MM.1S (cell line): ENCODE data around the gene SLC28A1.

ENCODE experiments used
- DNase-seq: peaks from one replicate; pipeline ENCODE4 v3.0.0-alpha.2; 2015
- H2AFZ ChIP-seq: fragments of 300-600 bp; sonication (generic); 2 replicates; pipeline ENCODE4 v1.6.0; 2016; ENCODE audit warnings: antibody characterized with exemption, low read length
- H3F3A ChIP-seq: fragments of 300-600 bp; sonication (generic); 2 replicates; pipeline ENCODE4 v1.6.1; 2016; ENCODE audit warnings: mild to moderate bottlenecking, antibody characterized with exemption, low read length, moderate library complexity, mixed read lengths; ENCODE audit not compliant: insufficient read depth
- H3K27ac ChIP-seq: fragments of 300-600 bp; sonication (generic); 2 replicates; pipeline ENCODE4 v1.5.1; 2016; ENCODE audit warnings: mild to moderate bottlenecking, low read length
- H3K27me3 ChIP-seq: fragments of 300-600 bp; sonication (generic); replicated peaks from 2 replicates; pipeline ENCODE4 v1.6.0; 2016; ENCODE audit warnings: low read length; ENCODE audit not compliant: insufficient read depth
- H3K36me3 ChIP-seq: fragments of 300-600 bp; sonication (generic); replicated peaks from 2 replicates; pipeline ENCODE4 v1.6.1; 2016; ENCODE audit warnings: mild to moderate bottlenecking, low read length, mixed read lengths; ENCODE audit not compliant: insufficient read depth
- H3K4me1 ChIP-seq: fragments of 300-600 bp; sonication (generic); 2 replicates; pipeline ENCODE4 v1.6.1; 2016; ENCODE audit warnings: low read length, mixed read lengths
- H3K4me2 ChIP-seq: fragments of 300-600 bp; sonication (generic); 2 replicates; pipeline ENCODE4 v1.6.0; 2016; ENCODE audit warnings: low read depth, low read length
- H3K4me3 ChIP-seq: fragments of 300-600 bp; sonication (generic); 2 replicates; pipeline ENCODE4 v1.5.1; 2016; ENCODE audit warnings: low read length, mixed read lengths
- H3K79me2 ChIP-seq: fragments of 300-600 bp; sonication (generic); 2 replicates; pipeline ENCODE4 v1.6.1; 2016; ENCODE audit warnings: mixed run types, low read length, mixed read lengths
- H3K9ac ChIP-seq: fragments of 300-600 bp; sonication (generic); 2 replicates; pipeline ENCODE4 v1.6.1; 2016; ENCODE audit warnings: low read length, mixed read lengths
- H3K9me2 ChIP-seq: fragments of 300-600 bp; sonication (generic); replicated peaks from 2 replicates; pipeline ENCODE4 v1.6.1; 2016; ENCODE audit warnings: mild to moderate bottlenecking, low read length, mixed read lengths; ENCODE audit not compliant: insufficient read depth
- H3K9me3 ChIP-seq: fragments of 300-600 bp; sonication (generic); replicated peaks from 2 replicates; pipeline ENCODE4 v1.6.1; 2016; ENCODE audit warnings: mild to moderate bottlenecking, low read length, mixed read lengths; ENCODE audit not compliant: insufficient read depth
- H4K20me1 ChIP-seq: fragments of 300-600 bp; sonication (generic); 2 replicates; pipeline ENCODE4 v1.6.1; 2016; ENCODE audit warnings: mild to moderate bottlenecking, low read length, moderate library complexity, mixed read lengths; ENCODE audit not compliant: insufficient read depth
- CTCF ChIP-seq: fragments of 300-600 bp; sonication (generic); IDR thresholded peaks from 2 replicates; pipeline ENCODE4 v1.5.1; 2016; ENCODE audit warnings: antibody characterized with exemption, low read length, mixed read lengths
- EZH2 ChIP-seq: fragments of 300-600 bp; sonication (generic); optimal IDR thresholded peaks from 2 replicates; pipeline ENCODE3; 2017; ENCODE audit warnings: low read depth, mild to moderate bottlenecking, antibody characterized with exemption, low read length, mixed read lengths
- EZH2phosphoT487 ChIP-seq: fragments of 300-600 bp; sonication (generic); IDR thresholded peaks from 2 replicates; pipeline ENCODE4 v1.6.1; 2018; ENCODE audit warnings: antibody characterized with exemption, low read length

The SLC28A1 gene

DNA sequence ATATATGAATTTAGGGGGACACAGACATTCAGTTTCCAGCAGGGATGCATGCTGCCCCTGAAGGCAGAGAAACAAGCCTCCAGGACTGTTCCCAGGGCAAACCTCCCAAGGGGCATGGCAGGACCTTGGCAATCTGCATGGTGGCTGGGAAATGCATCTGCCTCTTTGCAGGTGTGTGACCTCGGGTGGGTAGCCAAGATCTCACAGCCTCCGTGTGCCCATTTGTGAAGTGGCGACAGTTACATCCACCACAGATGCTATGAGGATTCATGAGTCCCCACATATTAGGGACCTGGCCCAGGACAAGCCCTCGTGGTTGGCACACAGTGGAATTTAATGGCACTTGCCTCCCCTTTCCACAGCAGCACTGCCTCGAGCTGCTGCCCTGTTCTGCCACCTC, 29.9 kb downstream of the SLC28A1 start:
- Histone ChIP-seq H3K4me1 (peaks cover 20% of the 10 kb centered on the region), H3K4me3 (no peak overlapping the region), H4K20me1 (no peaks in the 10 kb centered on the region), H3K27ac (no peak overlapping the region), H3K9me3 (no peaks in the 10 kb centered on the region), H3K9ac (no peak overlapping the region), H3K79me2 (no peaks in the 10 kb centered on the region), H2AFZ (0 out of 2 replicates have a peak overlapping the region, but pooled peaks have one; percentile 42), H3K36me3 (no peaks in the 10 kb centered on the region), H3K4me2 (peak overlapping the region; percentile 40; the same call in 1 of the 2 replicates), H3F3A (no peaks in the 10 kb centered on the region), H3K9me2 (no peaks in the 10 kb centered on the region), H3K27me3 (no peaks in the 10 kb centered on the region)
- TF ChIP-seq EZH2 = no peak
- no peak for TF ChIP-seq CTCF
- no peak for TF ChIP-seq EZH2phosphoT487
- no peak for DNase-seq

- Histone ChIP-seq H2AFZ (peak overlapping the region; percentile 42), H3K27me3 (no peaks in the 10 kb centered on the region), H3K4me3 (no peak overlapping the region), H3K36me3 (no peaks in the 10 kb centered on the region), H3K4me1 (peaks cover 20% of the 10 kb centered on the region), H3F3A (no peaks in the 10 kb centered on the region), H3K27ac (no peak overlapping the region), H3K79me2 (no peaks in the 10 kb centered on the region), H3K4me2 (peak overlapping the region; percentile 40; the same call in 1 of the 2 replicates), H3K9me2 (no peaks in the 10 kb centered on the region), H3K9me3 (no peaks in the 10 kb centered on the region), H3K9ac (no peak overlapping the region), H4K20me1 (no peaks in the 10 kb centered on the region)
- DNase-seq = peak; percentile 87
- TF ChIP-seq EZH2phosphoT487 (no peak), EZH2 (no peak)
These were observed 30.6 kb downstream of the SLC28A1 start for GRCh38 chr15:84914909-84915605.

DNA sequence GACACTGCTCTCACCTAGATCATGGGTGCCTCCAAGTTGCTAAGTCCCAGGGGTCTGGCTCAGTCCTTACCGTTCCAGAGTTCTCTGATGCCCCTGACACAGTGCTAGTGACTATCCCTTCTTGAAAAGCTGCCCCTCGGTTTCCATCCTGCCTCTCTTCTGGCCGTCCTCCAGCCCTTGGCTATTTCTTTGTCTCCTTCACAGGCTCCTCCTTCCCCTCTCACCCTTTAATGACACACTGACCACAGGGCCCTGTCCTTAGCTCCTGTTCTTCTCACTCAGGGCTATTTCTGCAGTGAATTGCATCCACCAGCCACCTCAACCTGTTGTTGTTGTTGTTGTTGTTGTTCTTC, 31.1 kb downstream of the SLC28A1 start:
- Histone ChIP-seq H4K20me1 (no peaks in the 10 kb centered on the region), H3K27ac (no peak overlapping the region), H3F3A (no peaks in the 10 kb centered on the region), H3K9ac (no peak overlapping the region), H3K4me1 (peaks cover 20% of the 10 kb centered on the region), H3K79me2 (no peaks in the 10 kb centered on the region), H3K27me3 (no peaks in the 10 kb centered on the region), H2AFZ (peak overlapping the region; percentile 42), H3K36me3 (no peaks in the 10 kb centered on the region), H3K4me3 (no peak overlapping the region), H3K9me3 (no peaks in the 10 kb centered on the region), H3K9me2 (no peaks in the 10 kb centered on the region), H3K4me2 (no peak overlapping the region)
- DNase-seq = no peak
- TF ChIP-seq EZH2phosphoT487 (no peak), CTCF (no peak), EZH2 (no peak)

GRCh38 chr15:84917452-84917851, 33.0 kb downstream of the SLC28A1 start:
- H3K4me1 ChIP-seq = peaks cover 16% of the 10 kb centered on the region
- no peak overlapping the region for H3K9ac ChIP-seq
- H3K27me3 ChIP-seq = no peaks in the 10 kb centered on the region
- H3K9me3 ChIP-seq = no peaks in the 10 kb centered on the region
- H3K36me3 ChIP-seq = no peaks in the 10 kb centered on the region
- no peak overlapping the region for H3K27ac ChIP-seq
- no peak overlapping the region for H2AFZ ChIP-seq
- H3K4me2 ChIP-seq = no peak overlapping the region
- H3K79me2 ChIP-seq = no peaks in the 10 kb centered on the region
- H3K9me2 ChIP-seq = no peaks in the 10 kb centered on the region
- TF ChIP-seq EZH2phosphoT487 = no peak
- no peak for TF ChIP-seq CTCF
- TF ChIP-seq EZH2 = no peak
- no peak for DNase-seq
- H3F3A ChIP-seq = no peaks in the 10 kb centered on the region
- H4K20me1 ChIP-seq = no peaks in the 10 kb centered on the region
- no peak overlapping the region for H3K4me3 ChIP-seq
